Measurements from ENCODE around the gene CRIM1.

The CRIM1 gene

DNA sequence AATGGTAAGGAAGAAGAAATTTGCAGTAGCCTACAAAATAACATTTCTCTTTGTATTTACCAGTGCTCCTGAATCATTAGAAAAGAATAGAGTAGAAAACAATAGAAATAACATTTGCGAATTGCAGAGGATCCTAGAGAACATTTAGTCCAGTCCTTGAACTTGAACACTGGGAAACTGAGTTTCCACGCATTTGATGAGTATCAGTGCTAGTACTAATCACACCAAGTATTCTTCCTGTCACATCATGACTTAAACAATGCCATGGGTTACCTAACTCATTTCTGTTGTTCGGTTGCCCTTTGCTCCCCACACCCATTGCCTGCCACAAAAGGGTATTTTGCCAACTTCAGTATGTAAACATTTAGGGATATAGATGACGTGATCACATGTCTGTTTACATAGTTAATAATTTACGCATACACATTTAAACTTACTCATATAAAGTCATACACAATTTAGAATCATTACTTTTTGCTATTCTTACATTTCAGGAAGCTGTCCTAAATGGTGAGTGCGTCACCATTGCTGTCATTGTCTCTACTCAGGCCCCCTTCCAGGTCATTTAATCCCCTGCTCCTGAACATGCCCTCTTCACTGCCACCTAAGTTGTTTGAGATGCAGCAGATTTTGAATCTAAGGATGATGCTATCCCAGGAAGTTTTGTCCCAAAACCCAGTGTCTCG, 42.3 kb downstream of the CRIM1 start:
- no peak for DNase-seq

GRCh38 chr2:36399050-36399449, 43.5 kb downstream of the CRIM1 start:
- no peak for DNase-seq

- no peak for DNase-seq
Observed at GRCh38 chr2:36403675-36404230, 48.2 kb downstream of the CRIM1 start.

- no peak for DNase-seq
Observed at GRCh38 chr2:36404318-36404717, 48.7 kb downstream of the CRIM1 start.

DNA sequence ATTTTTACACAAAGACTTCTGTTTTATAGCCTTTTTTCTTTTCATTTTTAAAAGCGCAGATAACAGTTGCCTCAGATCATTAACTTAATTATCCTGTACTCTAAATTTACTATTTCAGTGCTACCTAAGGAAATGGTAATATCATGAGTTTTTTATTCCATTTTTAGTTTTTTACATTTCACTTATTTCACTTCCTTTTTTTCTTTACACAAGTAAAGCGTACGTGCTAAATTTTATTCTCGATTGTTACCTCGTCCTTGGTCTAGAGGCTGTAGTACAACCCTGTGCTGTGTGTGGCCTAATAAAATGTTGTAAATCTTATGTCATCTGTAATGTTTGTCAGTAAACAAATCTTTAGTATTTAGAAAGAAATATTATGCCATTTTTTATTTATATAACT, 49.2 kb downstream of the CRIM1 start:
- DNase-seq = no peak

- DNase-seq = no peak
Observed at GRCh38 chr2:36405183-36405582, 49.6 kb downstream of the CRIM1 start.

DNA sequence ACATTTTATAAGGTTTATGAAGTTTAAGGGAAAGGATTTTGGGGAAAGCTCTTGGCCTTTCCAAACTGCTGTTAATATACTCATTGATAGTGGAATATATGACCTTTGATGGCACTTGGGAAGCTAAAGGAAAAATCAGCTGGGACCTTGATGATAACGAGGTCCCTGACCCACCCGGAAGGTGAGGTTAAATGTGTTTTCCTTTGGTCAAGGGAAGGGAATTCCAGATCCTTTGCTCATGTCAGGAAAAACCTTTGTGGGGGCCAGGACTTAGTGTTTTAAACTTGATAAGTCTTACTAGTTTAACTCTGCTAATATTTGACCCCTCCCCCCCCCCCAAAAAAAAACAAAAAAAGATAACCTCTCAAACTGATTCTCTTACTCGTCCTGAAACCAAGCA, 50.7 kb downstream of the CRIM1 start:
- DNase-seq = no peak

- no peak for DNase-seq
Observed at GRCh38 chr2:36407413-36407812, 51.8 kb downstream of the CRIM1 start.

DNA sequence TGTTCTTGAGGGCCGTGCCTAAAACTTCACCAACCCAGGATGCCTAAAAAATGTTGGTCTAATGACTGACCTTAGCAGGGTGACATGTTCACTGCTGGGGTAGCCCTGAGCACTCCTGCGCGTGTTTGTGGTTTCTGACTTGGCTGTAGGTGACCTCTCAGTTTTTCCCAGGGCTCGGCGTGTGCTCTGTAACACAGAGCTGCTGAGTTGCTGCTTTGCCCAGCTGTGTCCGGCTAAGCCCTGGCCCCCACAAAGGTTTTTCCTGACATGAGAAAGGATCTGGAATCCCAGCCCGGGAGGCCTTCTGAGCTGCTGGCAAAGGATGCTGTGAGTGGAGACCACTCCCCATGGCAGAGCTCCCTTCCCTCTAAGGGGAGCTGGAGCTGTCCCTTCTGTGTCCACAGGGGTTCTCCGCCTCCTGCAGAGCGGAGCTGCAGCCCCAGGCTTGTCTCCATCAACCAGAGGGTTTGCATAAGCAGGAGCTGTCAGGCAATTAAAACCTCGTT, 52.7 kb downstream of the CRIM1 start:
- DNase-seq = no peak

DNA sequence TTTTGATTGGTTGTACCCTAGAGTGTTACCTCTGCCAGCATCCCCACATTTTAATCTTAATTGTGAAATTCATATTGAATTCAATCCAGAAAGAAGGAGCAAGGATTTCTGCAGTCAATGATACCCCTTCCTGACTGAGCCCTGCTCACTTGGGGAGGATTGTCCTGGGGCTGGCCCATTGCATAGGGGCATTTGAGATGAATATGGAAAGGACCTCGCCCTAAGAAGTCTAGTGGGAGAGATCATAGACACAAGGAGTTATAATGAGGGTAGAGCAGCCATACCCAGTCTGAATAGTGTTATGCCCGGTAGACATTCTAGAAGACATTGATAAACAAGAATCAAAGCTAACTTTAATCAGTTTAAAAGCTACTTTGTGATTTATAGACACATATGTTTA, 53.8 kb downstream of the CRIM1 start:
- no peak for DNase-seq

DNA sequence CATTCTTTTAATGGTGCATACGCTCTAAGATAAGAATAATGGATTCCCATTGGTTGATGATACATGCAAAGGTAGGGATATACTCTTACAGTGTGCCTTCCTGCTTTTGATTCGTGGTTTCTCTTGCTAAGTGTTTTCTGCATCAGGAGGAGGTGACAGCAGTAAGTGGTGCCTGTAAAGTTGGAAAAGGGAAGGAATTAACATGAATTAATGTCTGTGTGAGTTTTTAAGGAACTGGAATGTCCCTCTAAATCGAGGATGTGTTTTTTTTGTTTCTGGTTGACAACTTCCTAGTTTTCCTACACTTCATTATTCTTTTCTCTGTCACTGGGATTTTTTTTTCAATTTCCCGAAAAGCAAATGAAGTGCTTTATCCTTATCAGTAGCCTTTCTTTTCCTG, 54.4 kb downstream of the CRIM1 start:
- DNase-seq = no peak

- no peak for DNase-seq
Observed at GRCh38 chr2:36410681-36411080, 55.1 kb downstream of the CRIM1 start.

DNA sequence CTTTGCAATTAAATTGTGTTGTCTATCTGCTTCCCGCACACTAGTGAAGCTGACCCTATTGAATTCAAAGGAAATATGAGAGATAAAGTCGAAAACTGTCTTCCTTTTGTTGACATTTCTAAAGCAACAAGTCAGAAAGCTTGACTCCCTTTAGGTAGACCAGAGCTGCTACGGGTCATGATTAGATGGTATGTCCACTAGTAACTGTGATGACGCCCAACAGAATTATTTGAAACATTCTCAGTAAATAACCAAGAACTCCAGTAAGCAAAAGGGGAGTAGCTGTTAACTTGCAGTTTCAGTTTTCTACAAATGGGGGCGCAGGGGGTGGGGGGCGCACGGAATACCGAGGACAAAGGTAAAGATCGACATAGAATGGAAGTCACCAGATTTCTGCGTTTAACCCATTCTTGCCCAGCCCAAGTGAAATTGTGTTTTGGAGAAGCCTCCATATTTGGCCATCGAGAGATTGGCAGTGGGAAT, 56.4 kb downstream of the CRIM1 start:
- DNase-seq = no peak

DNA sequence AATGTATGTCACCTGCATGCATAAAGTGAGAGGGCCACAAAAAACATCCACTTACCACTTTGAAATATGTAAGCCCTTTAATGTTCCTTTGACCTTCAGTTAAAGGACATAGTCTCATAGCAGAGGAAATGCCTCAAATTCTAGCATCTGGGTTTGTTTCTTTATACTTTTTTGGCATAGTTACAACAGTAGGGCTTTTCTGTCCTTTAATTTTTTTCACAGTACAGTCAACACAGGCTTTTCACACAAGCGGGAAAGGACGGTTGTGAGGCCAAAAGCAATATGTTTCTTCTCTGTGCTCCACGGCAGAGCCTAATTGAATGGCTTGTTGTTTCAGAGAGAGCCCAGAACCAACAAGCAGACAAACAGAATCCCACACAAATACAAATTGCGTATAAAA, 57.6 kb downstream of the CRIM1 start:
- no peak for DNase-seq

- no peak for DNase-seq
Observed at GRCh38 chr2:36414307-36414706, 58.7 kb downstream of the CRIM1 start.

GRCh38 chr2:36415381-36416022, 59.9 kb downstream of the CRIM1 start:
- DNase-seq = no peak

- no peak for DNase-seq
Observed at GRCh38 chr2:36416370-36417165, 61.0 kb downstream of the CRIM1 start.

DNA sequence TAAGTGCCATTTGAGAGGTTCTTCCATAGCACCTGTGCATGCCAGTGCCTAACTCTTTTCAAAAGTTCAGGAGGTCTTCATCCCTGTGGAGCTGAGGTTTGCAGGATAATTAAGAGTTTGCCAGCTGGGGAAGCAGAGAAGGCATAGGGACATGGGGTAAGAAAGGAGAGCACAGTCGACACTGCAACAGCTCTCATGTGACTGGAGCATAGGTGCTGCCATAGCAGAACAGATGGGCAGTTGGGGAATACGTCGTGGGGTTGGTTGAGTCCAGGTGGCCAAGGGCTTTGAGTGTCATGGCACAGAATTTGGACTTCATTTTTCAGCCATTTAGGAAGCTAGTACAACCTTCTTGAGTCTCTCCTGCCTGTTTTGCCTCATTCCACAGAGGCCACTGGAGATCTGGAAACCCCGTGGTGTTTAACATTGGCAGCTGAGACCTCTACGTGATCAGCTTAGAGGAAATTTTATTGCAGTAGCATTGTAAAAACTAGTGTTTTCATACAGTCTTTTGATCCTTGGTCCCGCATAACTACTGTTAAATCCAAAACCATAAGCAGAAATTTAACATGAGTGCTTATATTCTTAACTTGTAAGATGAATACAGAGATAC, 65.1 kb downstream of the CRIM1 start:
- no peak for DNase-seq

DNA sequence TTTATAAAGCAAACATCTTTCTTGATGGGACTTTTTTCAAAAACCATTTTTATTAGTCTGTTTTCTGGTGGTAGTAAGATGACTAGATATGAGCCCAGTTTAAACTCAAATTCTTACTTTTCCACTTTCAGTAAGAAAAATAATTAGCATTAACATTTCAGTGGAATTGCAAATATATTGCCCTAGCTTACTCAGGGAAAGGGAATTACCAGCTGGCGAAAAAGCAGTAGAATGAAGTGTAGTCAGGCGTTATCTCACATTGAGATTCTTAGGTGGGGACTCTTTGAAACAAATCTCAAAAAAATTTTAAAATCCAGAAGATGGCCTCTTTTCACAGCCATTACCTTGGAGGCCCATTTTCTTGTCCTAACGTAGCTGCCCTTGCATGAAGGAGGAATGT, 65.8 kb downstream of the CRIM1 start:
- no peak for DNase-seq

GRCh38 chr2:36423172-36423571, 67.6 kb downstream of the CRIM1 start:
- no peak for DNase-seq

DNA sequence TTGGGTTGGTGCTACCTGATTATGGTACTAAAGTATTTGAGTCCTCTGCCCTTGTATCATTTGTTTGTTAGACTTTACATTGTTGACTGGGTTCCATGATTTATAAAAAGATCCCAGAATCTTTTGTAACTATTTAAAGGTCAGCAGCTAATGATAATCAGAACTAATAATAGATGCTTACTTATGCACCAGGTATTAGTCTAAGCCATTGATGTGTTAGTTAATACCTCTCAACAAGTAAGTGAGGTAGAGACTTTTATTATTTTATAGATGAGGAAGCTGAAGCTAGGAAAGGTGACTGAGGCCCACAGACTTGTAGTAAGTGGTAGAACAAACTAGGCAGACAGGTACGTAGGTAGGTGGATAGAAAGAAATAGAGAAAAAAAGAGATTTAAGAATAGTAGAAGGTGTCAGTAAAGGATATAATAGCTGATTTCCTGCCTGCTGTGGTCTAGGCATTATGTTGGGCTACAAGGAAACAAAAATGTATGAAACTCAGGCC, 68.1 kb downstream of the CRIM1 start:
- no peak for DNase-seq

- DNase-seq = no peak
Observed at GRCh38 chr2:36425608-36426355, 70.2 kb downstream of the CRIM1 start.
